ENCODE measurements around the gene NAV2.

NAV2 gene

DNA sequence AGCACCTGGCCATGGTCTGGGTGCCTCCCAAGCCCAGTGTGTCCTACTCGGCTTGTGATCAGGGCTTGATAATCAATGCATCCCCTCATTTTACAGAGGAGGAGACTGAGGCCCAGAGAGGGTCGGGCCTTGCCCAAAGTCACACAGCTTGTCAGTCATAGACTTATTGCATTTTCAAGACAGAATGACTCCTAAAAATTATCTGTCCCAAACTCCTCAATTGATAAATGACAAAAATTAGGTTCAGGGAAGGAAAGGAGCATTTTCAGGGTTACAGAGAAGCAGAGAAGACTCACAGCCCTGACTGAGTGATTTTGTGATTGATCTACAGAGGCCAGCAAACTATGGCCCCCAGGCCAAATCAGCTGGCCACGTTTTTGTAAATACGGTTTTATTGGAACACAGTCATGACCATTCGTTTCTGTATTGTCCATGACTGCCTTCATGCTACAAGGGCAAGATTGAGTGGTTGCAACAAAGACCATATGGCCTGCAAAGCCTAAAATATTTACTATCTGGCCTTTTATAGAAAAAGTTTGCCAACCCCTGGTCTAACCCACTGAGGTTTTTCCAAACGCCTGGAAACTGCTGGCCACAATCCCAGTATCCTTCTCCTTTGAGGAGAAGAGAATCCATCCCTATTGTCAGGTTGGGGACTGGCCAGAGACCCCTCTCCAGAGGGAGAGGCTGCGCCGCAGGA lies 35.1 kb upstream of the NAV2 start:
- DNase-seq (ENCODE audit: insufficient read length, low spot score) (no peak), FAIRE-seq (no peak)
- TF ChIP-seq POLR2A (IDR thresholded peaks at IDR 0.05; ENCODE audit: low read depth, low read length): no peak

DNA sequence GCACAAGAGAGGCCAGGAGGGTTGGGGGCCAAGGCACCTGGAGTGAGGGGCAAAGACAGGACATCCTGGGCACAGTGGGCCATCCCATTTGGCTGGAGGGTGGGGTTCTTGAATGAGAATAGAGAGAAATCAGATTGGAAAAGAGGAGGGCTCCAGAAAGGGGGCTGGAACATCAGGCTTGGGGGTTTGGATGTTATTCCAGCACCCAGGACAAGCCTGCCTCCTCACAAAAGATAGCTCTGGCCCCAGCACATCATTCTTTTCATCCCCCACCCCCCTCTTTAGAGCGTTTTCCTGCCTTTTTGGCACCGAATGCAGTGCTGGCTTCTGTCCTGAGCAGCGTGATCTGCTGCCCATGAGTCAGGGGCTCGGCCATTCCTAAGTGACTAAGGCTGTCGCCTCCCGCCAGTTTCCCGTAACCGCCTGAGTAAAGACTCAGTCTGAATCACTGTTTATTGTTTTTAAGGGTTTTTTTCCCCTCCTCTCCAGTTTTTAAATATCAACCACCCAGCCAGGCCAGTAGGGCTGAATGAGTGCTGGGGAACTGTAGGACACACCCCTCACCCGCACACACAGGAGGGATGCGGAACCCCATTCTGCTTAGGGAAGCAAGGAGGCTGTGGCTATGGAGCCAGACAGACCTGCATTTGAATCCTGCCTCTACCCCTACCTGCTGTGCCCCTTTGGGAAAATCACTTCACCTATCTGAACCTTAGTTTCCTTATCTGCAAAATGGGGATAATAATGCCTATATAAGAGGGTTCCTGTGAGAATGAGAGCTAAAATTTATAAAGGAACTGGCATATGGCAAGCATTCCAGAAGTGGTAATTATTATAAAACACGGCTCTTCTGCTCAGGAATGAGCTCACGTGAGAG lies 32.4 kb upstream of the NAV2 start:
- TF ChIP-seq POLR2A (IDR thresholded peaks at IDR 0.05; ENCODE audit: low read depth, low read length): no peak
- FAIRE-seq (peak; percentile 73), DNase-seq (ENCODE audit: insufficient read length, low spot score) (peak; percentile 73)

DNA sequence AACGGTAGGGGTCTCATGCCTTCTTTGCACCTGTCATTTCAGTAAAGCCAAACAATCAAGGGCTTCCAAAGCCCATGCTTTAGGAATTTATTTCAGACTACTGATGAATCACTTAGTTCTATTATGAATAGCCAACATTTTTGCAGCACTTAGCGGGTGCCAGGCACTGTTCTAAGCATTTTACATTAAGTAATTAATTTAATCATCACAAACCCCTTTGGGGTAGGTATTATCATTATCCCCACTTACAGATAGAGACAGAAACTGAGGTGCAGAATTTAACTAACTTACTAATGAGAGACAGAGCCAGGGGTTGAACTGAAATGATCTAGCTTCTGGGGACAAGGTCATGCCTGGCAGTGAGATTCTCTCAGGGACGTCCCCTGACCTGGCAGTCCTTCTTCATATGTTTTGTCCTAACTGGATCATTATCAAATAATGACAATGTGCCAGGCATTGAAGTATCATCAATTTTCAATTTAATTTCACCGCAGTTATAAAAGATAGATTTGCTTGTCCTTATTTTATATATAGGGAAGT lies 31.7 kb upstream of the NAV2 start:
- FAIRE-seq: no peak
- TF ChIP-seq POLR2A (IDR thresholded peaks at IDR 0.05; ENCODE audit: low read depth, low read length): no peak
- no peak for DNase-seq (ENCODE audit: insufficient read length, low spot score)

DNA sequence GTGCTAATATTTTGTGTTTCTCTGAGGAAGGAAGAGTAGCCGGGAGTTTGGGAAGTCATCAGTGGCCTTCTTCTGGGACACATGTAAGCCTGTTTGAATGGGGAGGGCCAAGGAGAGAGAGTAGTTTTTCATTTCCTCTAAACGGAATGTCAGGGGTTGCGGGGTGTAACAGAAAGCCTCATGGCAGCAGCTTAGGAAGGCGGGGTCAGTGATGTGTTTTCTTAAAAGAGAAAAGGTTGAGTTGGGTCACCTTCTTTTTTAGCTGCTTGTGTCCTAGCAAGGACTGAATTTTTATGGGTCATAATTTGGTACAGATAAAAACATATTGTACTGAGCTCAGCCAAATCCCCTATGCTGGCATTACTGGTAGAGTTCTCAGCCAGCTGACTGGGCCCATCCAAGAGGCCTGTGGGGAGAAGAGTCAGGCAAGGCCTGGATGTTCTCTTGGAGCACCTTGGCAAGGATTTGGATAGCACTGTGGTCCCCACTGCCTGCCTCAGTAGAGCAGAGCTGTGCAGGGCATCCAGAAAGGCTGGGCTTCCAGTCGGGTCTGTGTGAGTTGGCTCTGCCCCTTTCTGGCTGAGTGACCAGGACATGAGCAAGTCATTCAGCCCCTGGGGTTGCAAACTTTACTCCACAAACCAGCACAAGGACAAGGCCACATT lies 29.4 kb upstream of the NAV2 start:
- DNase-seq (ENCODE audit: insufficient read length, low spot score) (no peak), FAIRE-seq (no peak)
- TF ChIP-seq POLR2A (IDR thresholded peaks at IDR 0.05; ENCODE audit: low read depth, low read length): no peak

DNA sequence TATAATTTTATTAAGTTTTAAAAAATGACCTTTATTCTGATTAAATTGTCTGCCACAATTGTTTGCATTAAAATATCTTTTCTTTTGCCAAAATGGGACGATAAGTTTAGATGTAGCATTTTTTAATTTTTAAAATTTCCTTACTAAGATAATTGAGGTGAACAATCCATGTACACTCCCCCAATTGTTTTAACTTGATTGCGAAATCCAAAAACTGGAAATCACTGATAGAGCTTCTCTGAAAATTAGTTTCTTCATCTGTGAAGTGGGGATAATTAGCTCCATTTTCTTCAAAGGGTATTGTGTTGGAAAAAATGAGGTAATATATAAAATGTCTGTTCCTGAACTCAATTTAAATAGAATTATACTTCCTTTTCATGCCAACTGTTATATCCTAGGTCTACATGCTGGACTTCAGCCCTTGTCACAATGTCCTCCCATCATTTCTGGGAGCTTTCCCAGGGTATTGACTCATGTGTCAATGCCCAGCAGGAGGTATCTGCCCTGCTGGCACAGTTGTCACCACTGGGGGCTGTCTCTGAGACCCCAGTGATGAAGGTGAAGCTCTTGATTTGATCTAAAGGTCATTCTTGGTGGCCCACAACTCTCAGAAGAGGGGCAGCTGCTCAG lies 28.7 kb upstream of the NAV2 start:
- TF ChIP-seq POLR2A (IDR thresholded peaks at IDR 0.05; ENCODE audit: low read depth, low read length): no peak
- no peak for FAIRE-seq
- no peak for DNase-seq (ENCODE audit: insufficient read length, low spot score)

DNA sequence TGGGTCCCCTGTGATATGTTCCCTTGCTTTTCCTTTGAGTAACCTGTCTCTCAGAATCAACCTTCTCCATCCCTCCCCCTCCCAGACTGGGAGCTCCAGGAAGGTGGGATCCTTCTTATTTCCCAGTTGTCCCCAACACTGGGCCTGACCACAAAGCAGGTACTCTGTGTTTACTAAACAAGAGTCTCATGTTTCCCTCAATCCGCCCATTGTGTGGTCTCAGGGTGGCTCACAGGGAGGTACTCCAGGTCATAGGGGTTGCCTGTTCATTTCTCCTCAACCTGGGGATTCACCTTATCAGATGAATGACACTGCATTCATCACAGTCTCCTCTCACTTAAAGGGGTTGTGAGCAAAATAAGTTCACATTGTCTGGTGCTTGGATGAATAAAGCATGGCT lies 26.4 kb upstream of the NAV2 start:
- DNase-seq (ENCODE audit: insufficient read length, low spot score) (no peak), FAIRE-seq (no peak)
- no peak for TF ChIP-seq POLR2A (IDR thresholded peaks at IDR 0.05; ENCODE audit: low read depth, low read length)

DNA sequence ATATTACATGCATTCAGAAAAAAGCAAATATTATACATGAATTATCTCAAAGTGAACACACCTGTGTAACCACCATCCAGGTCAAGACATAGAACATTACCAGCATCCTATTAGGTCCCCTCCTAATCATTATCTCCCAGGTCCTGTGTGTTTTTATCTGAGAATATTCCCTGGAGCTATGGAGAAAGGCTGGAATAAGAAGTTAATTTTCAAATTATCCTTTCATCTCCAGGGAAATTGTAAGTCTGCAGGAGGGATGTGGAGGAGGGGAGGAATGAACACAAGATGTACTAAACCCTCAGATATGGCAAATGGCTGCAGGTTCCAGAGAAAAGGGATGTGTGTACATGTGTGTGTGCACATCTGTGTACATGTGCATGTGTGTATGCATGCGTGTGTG lies 25.2 kb upstream of the NAV2 start:
- no peak for FAIRE-seq
- TF ChIP-seq POLR2A (IDR thresholded peaks at IDR 0.05; ENCODE audit: low read depth, low read length): no peak

DNA sequence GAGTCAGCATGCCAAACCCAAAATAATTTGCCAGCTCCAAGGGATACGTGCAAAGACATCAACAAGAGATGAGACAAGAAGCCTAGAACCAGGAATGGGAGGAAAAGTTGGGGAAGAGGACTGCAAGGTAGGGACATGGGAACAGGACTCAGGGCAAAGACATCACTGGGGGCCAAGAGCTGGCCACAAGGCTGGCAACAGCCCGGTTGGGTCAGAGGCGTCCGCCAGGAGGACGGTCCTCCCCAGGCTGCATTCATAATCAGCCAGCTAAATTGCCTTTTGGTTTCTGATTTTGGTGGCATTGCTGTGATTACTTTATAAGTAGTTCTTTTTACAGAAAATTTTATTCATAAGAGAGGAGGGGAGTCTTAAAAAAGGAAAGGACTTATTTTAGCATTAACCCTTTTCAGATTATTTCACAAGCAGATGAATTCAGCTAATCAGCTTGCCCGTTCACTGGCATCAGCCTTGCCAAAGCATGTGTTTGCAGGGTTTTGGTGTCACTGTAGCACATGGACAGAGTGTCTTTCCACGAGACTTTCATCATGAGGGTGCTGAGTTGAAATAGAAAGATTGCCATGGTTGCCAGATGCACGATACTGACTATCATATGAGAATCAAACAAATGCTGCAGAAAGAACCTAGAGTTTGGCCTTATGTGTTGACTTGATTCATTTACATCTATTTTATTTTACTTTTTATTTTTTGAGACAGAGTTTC lies 23.2 kb upstream of the NAV2 start:
- TF ChIP-seq POLR2A (IDR thresholded peaks at IDR 0.05; ENCODE audit: low read depth, low read length): no peak
- DNase-seq (ENCODE audit: insufficient read length, low spot score): no peak
- FAIRE-seq: no peak

More for the DNA sequence above, 25.2 kb upstream of the NAV2 start:
- DNase-seq (ENCODE audit: insufficient read length, low spot score): no peak

DNA sequence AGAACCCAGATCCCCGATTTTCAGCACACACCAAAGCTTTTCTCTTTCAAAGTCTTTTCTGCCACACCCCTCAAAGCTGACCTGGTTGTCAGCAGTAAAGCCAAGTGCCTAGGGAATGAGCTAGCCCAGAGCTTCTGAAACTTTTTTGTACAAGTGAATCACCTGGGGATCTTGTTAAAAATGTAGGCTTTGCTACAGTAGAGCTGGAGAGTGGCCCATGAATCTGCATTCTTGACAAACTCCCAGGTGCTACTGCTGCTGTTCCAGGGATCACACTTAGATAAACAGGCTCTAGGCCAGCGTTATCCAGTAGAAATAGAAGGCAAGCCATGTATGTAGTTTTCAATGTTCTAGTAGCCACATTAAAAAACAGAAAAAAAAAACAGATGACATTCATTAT lies 21.8 kb upstream of the NAV2 start:
- DNase-seq (ENCODE audit: insufficient read length, low spot score): no peak
- TF ChIP-seq POLR2A (IDR thresholded peaks at IDR 0.05; ENCODE audit: low read depth, low read length): no peak
- no peak for FAIRE-seq

DNA sequence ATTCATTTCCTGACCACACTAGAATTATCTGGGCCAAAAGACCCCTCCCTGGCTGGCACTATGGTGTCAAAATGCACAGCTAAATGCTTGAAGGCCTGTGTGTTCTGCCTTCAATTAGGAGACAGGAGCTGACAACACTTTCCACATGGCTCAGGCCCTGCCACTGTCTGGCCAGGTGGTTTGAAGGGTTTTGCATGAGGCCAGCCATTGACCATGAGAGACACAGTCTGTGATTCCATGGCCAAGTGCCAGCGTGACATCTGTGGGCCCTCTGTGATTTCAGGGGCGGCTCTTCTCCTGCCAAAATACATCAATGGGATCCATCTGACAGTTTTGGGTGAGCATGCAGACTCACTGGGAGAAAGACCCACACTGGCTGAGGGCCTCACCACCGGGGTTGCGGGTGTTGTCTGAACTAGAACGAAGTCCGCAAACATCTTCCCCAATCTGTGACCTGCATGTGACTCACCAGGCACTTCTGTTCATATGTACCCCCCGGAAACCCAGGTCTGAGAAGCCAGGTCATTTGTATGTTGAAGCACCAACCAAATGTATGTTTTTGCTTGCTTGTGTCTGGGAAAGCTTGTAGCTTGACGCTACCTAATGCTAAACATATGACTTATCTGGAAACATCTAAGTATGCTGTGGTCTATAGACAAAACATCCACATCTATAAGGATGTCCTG lies 20.7 kb upstream of the NAV2 start:
- FAIRE-seq: no peak

DNA sequence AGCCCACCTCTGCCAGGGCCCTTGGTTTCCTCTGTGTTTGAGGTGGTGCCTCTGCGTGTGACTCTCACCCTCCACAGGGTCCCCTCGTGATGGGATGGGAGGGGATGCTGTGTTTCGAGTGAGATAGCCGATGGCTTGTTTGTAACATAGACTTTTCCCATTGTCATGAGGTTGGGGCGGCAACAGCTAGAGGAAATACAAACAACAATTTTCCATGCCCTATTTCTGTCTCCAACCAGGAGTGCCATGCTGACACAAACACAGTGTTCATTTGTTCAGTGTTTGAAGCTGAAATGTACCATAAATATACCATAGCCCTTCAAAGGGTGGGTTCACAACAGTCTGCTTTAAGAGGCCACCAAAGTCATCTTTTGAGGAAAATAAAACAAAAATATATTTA lies 19.5 kb upstream of the NAV2 start:
- DNase-seq (ENCODE audit: insufficient read length, low spot score) (no peak), FAIRE-seq (no peak)
- TF ChIP-seq POLR2A (IDR thresholded peaks at IDR 0.05; ENCODE audit: low read depth, low read length): no peak

More for the DNA sequence above, 20.7 kb upstream of the NAV2 start:
- TF ChIP-seq POLR2A (IDR thresholded peaks at IDR 0.05; ENCODE audit: low read depth, low read length): no peak
- no peak for DNase-seq (ENCODE audit: insufficient read length, low spot score)

DNA sequence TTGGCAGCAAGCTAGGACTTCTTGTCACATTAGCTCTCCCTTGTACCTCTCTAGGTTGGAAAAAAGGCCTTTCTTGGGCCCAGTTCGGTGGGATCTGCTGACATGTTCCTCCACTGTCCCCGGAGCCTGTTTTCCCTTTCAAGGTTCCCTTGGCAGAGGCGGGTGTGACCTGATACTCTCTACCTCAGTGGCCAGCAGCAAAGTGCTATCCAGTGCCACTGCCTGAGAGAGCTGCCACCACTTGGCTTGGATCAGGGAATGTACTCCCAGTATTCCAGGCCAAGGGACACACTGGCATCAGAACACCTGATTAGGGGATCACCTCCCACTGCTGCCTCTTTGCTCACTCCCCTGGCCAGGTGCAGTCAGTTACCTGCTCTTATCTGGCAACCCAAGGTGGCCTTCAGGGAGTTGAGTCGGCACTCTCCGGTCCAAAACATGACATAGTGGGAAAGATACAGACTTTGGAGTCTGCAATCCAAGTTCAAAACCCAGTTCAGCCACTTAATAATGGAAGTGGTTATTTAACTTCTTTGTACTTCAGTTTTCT lies 17.8 kb upstream of the NAV2 start:
- FAIRE-seq (no peak), DNase-seq (ENCODE audit: insufficient read length, low spot score) (no peak)
- no peak for TF ChIP-seq POLR2A (IDR thresholded peaks at IDR 0.05; ENCODE audit: low read depth, low read length)

All from H54 (cell line).